Hepatocyte (in vitro differentiated cells): ENCODE results near the gene FBXL20. TPM values are rescaled to one million over a fixed set of nuclear protein-coding genes. Genes with fewer than 3 reads are reported as not detected.

Experiments
- DNase-seq: peaks from one replicate; pipeline ENCODE4 v3.0.0-alpha.2; 2016; ENCODE audit warnings: low spot score
- H2AFZ ChIP-seq: fragments of 200-600 bp; sonication (generic); 2 replicates; pipeline ENCODE4 v1.6.0; 2016; ENCODE audit warnings: antibody characterized with exemption, mild to moderate bottlenecking
- H3K27ac ChIP-seq: fragments of 200-600 bp; sonication (generic); 2 replicates; pipeline ENCODE4 v1.5.1; 2016; ENCODE audit warnings: mild to moderate bottlenecking
- H3K27me3 ChIP-seq: fragments of 200-600 bp; sonication (generic); 2 replicates; pipeline ENCODE4 v1.6.1; 2016
- H3K36me3 ChIP-seq: fragments of 200-600 bp; sonication (generic); replicated peaks from 2 replicates; pipeline ENCODE4 v1.5.1; 2016; ENCODE audit warnings: low read depth; ENCODE audit not compliant: insufficient read depth
- H3K4me1 ChIP-seq: fragments of 200-600 bp; sonication (generic); 2 replicates; pipeline ENCODE4 v1.5.1; 2016; ENCODE audit warnings: mild to moderate bottlenecking, moderate library complexity; ENCODE audit not compliant: insufficient read depth
- H3K4me2 ChIP-seq: fragments of 200-600 bp; sonication (generic); 2 replicates; pipeline ENCODE4 v1.6.0; 2016
- H3K4me3 ChIP-seq: fragments of 200-600 bp; sonication (generic); 2 replicates; pipeline ENCODE4 v1.5.1; 2016; ENCODE audit warnings: mild to moderate bottlenecking
- H3K79me2 ChIP-seq: fragments of 200-600 bp; sonication (generic); 2 replicates; pipeline ENCODE4 v1.6.0; 2017; ENCODE audit warnings: mild to moderate bottlenecking
- H3K9me2 ChIP-seq: fragments of 200-600 bp; sonication (generic); replicated peaks from 2 replicates; pipeline ENCODE4 v1.6.0; 2017; ENCODE audit warnings: mild to moderate bottlenecking; ENCODE audit not compliant: insufficient read depth
- H3K9me3 ChIP-seq: fragments of 200-600 bp; sonication (generic); 2 replicates; pipeline ENCODE4 v1.5.1; 2016; ENCODE audit warnings: low read depth, mild to moderate bottlenecking
- H4K20me1 ChIP-seq: fragments of 200-600 bp; sonication (generic); 2 replicates; pipeline ENCODE4 v1.6.0; 2016; ENCODE audit warnings: mild to moderate bottlenecking; ENCODE audit not compliant: insufficient read depth, poor library complexity, severe bottlenecking
- CTCF ChIP-seq: fragments of 200-600 bp; sonication (generic); IDR thresholded peaks from 2 replicates; pipeline ENCODE4 v1.5.1; 2016; ENCODE audit warnings: antibody characterized with exemption, mild to moderate bottlenecking; ENCODE audit not compliant: poor library complexity
- EZH2 ChIP-seq: fragments of 200-600 bp; sonication (generic); IDR thresholded peaks from 2 replicates; pipeline ENCODE4 v1.6.1; 2016; ENCODE audit warnings: antibody characterized with exemption, mild to moderate bottlenecking, borderline replicate concordance
- EZH2phosphoT487 ChIP-seq: fragments of 200-600 bp; sonication (generic); IDR thresholded peaks from one replicate; pipeline ENCODE4 v1.6.1; 2018; ENCODE audit warnings: antibody characterized with exemption, mild to moderate bottlenecking, low read depth, moderate library complexity; ENCODE audit not compliant: unreplicated experiment, severe bottlenecking
- WGBS: methylation state at CpG from one replicate; pipeline ENCODE4 v1.1.6; 2016; ENCODE audit warnings: low lambda C conversion rate; ENCODE audit errors: missing lambda C conversion rate; 5-methylcytosine and 5-hydroxymethylcytosine counted together
- polyA plus RNA-seq: library from polyadenylated mRNA; unstranded; fragments of >200 nt; fragmentation: Nextera tagmentation; extraction: Ambion mirVana; gene quantifications from 2 replicates; pipeline ENCODE4 v1.2.1, GENCODE V29; 2016
- total RNA-seq: library from RNA; depleted of rRNA; stranded (reverse); fragments of >200 nt; gene quantifications from 2 replicates; pipeline ENCODE4 v1.2.3, GENCODE V29; 2014

FBXL20 gene
- total and polyA plus RNA-seq, 2 experiments from 2014 or later = 8.0 to 11.6 TPM

- H3K79me2 ChIP-seq = no peaks in the 10 kb centered on the region
- no peak overlapping the region for H3K4me3 ChIP-seq
- H4K20me1 ChIP-seq = no peaks in the 10 kb centered on the region
- H3K27me3 ChIP-seq = no peaks in the 10 kb centered on the region
- WGBS = 97% methylated on average over 3 of the region's 3 CpGs
- TF ChIP-seq CTCF (no peak), EZH2 (no peak), EZH2phosphoT487 (no peak)
- no peaks in the 10 kb centered on the region for H3K36me3 ChIP-seq
- no peak overlapping the region for H3K4me2 ChIP-seq
- H2AFZ ChIP-seq = no peak overlapping the region
- H3K4me1 ChIP-seq = no peaks in the 10 kb centered on the region
- H3K9me2 ChIP-seq = no peaks in the 10 kb centered on the region
- H3K27ac ChIP-seq = no peak overlapping the region
- H3K9me3 ChIP-seq = no peaks in the 10 kb centered on the region
- DNase-seq = no peak
These were observed 129.9 kb downstream of the FBXL20 start for GRCh38 chr17:39271546-39271945.

- Histone ChIP-seq H3K4me2 (no peak overlapping the region), H3K27ac (no peak overlapping the region), H3K4me1 (no peaks in the 10 kb centered on the region), H3K4me3 (no peak overlapping the region), H2AFZ (no peak overlapping the region), H3K27me3 (no peaks in the 10 kb centered on the region), H3K36me3 (no peaks in the 10 kb centered on the region), H3K9me3 (no peaks in the 10 kb centered on the region), H3K9me2 (no peaks in the 10 kb centered on the region), H3K79me2 (no peaks in the 10 kb centered on the region), H4K20me1 (no peaks in the 10 kb centered on the region)
- TF ChIP-seq EZH2 = no peak
- TF ChIP-seq CTCF = peak; percentile 59
- no peak for TF ChIP-seq EZH2phosphoT487
- WGBS = 46% methylated on average over 3 of the region's 3 CpGs
- peak; percentile 33 for DNase-seq
These were observed 130.5 kb downstream of the FBXL20 start for GRCh38 chr17:39270923-39271322.

GRCh38 chr17:39264119-39264518 lies 137.3 kb downstream of the FBXL20 start:
- no peaks in the 10 kb centered on the region for H3K79me2 ChIP-seq
- H3K27me3 ChIP-seq = no peaks in the 10 kb centered on the region
- WGBS = 94% methylated on average over 5 of the region's 5 CpGs
- no peaks in the 10 kb centered on the region for H3K9me2 ChIP-seq
- H4K20me1 ChIP-seq = no peaks in the 10 kb centered on the region
- no peaks in the 10 kb centered on the region for H3K36me3 ChIP-seq
- H3K4me1 ChIP-seq = no peaks in the 10 kb centered on the region
- H3K4me2 ChIP-seq = no peak overlapping the region
- TF ChIP-seq EZH2 (no peak), EZH2phosphoT487 (no peak), CTCF (no peak)
- H3K27ac ChIP-seq = no peak overlapping the region
- DNase-seq = no peak
- no peaks in the 10 kb centered on the region for H3K9me3 ChIP-seq
- no peak overlapping the region for H3K4me3 ChIP-seq
- H2AFZ ChIP-seq = no peak overlapping the region

GRCh38 chr17:39261286-39261685 lies 140.1 kb downstream of the FBXL20 start:
- H3K79me2 ChIP-seq = no peaks in the 10 kb centered on the region
- no peak for TF ChIP-seq EZH2
- no peak for TF ChIP-seq EZH2phosphoT487
- no peak for TF ChIP-seq CTCF
- no peak for DNase-seq
- H2AFZ ChIP-seq = no peak overlapping the region
- H3K36me3 ChIP-seq = no peaks in the 10 kb centered on the region
- H3K4me1 ChIP-seq = no peaks in the 10 kb centered on the region
- H4K20me1 ChIP-seq = no peaks in the 10 kb centered on the region
- H3K27ac ChIP-seq = no peak overlapping the region
- H3K4me2 ChIP-seq = no peak overlapping the region
- WGBS = 89% methylated on average over 7 of the region's 7 CpGs
- no peaks in the 10 kb centered on the region for H3K27me3 ChIP-seq
- H3K9me2 ChIP-seq = no peaks in the 10 kb centered on the region
- no peak overlapping the region for H3K4me3 ChIP-seq
- H3K9me3 ChIP-seq = no peaks in the 10 kb centered on the region
